HT-29 (cell line): ENCODE results near the gene CAB39L. TPM values are rescaled to one million over a fixed set of nuclear protein-coding genes. Genes with fewer than 3 reads are reported as not detected.
"Not testable (repeated sequence)": the region's sequence is repeated elsewhere in the genome, so short reads cannot be mapped to it uniquely, and the experiment has no call there.

ENCODE experiments used
- DNase-seq: peaks from one replicate; pipeline ENCODE4 v3.0.0-alpha.2; 2015; ENCODE audit warnings: low spot score
- total RNA-seq: library from RNA; depleted of rRNA; stranded (reverse); fragments of >200 nt; shearing (Covaris generic); gene quantifications from 2 replicates; pipeline ENCODE4 v1.2.3, GENCODE V29; 2014

Gene CAB39L
- total RNA-seq, 1 experiment from 2014 or later = 5.2 TPM

GRCh38 chr13:49311816-49312215, 132.0 kb downstream of the CAB39L start:
- no peak for DNase-seq

GRCh38 chr13:49310251-49310650, 133.6 kb downstream of the CAB39L start:
- DNase-seq = no peak

GRCh38 chr13:49308921-49309408, 134.9 kb downstream of the CAB39L start:
- no peak for DNase-seq

- DNase-seq = no peak
Observed at GRCh38 chr13:49308097-49308875, 135.6 kb downstream of the CAB39L start.

GRCh38 chr13:49307365-49307764, 136.5 kb downstream of the CAB39L start:
- DNase-seq = no peak

GRCh38 chr13:49305792-49306425, 138.0 kb downstream of the CAB39L start:
- DNase-seq = no peak

GRCh38 chr13:49304763-49305700, 138.8 kb downstream of the CAB39L start:
- DNase-seq = no peak

GRCh38 chr13:49304356-49304755, 139.5 kb downstream of the CAB39L start:
- DNase-seq = no peak

GRCh38 chr13:49303533-49304252, 140.2 kb downstream of the CAB39L start:
- DNase-seq = peak; percentile 63

- no peak for DNase-seq
Observed at GRCh38 chr13:49302817-49303216, 141.0 kb downstream of the CAB39L start.

- no peak for DNase-seq
Observed at GRCh38 chr13:49302222-49302621, 141.6 kb downstream of the CAB39L start.

GRCh38 chr13:49300739-49301589, 142.9 kb downstream of the CAB39L start:
- peak; percentile 73 for DNase-seq

GRCh38 chr13:49300276-49300675, 143.6 kb downstream of the CAB39L start:
- DNase-seq = no peak

- peak; percentile 10 for DNase-seq
Observed at GRCh38 chr13:49298903-49299605, 144.8 kb downstream of the CAB39L start.

- DNase-seq = no peak
Observed at GRCh38 chr13:49298416-49298815, 145.4 kb downstream of the CAB39L start.

GRCh38 chr13:49297338-49297737, 146.5 kb downstream of the CAB39L start:
- no peak for DNase-seq

- no peak for DNase-seq
Observed at GRCh38 chr13:49296659-49297058, 147.2 kb downstream of the CAB39L start.

- DNase-seq = no peak
Observed at GRCh38 chr13:49295244-49295643, 148.6 kb downstream of the CAB39L start.

GRCh38 chr13:49294723-49295122, 149.1 kb downstream of the CAB39L start:
- not testable (repeated sequence) for DNase-seq
